HepG2 (cell line): ENCODE measurements around the gene IL17C. TPM values are rescaled to one million over a fixed set of nuclear protein-coding genes. Genes with fewer than 3 reads are reported as not detected.

Experiments used
- GRHL1 ChIP-seq: sonication (generic); formaldehyde crosslinking; conservative IDR thresholded peaks from 2 replicates; pipeline ENCODE4 v1.8.0; 2022; ENCODE audit warnings: missing genetic modification reagents
- HNF1A ChIP-seq, 2 experiments: sonication (generic) in 1 of 2; formaldehyde crosslinking in 1 of 2; IDR thresholded peaks; 2 replicates each; pipeline versions ENCODE4 v1.4.0 to v1.6.1; 2016 to 2020; ENCODE audit warnings: borderline replicate concordance in 1 of 2, low read depth in 1 of 2, mild to moderate bottlenecking in 1 of 2, missing genetic modification reagents in 1 of 2
- IKZF1 ChIP-seq: fragments of 450-650 bp; IDR thresholded peaks from 2 replicates; pipeline ENCODE4 v1.7.1; 2016
- KAT8 ChIP-seq: IDR thresholded peaks from 2 replicates; pipeline ENCODE4 v1.6.1; 2016; ENCODE audit warnings: missing genetic modification reagents, missing compliant biosample characterization
- NONO ChIP-seq, 2 experiments: fragments of 450-650 bp in 1 of 2; sonication (generic) in 1 of 2; formaldehyde crosslinking in 1 of 2; IDR thresholded peaks in 1 of 2; conservative IDR thresholded peaks in 1 of 2; 2 replicates each; pipeline versions ENCODE4 v1.6.1 to v1.8.0; 2017 to 2022; ENCODE audit warnings: mild to moderate bottlenecking in 1 of 2, missing genetic modification reagents in 1 of 2, moderate library complexity in 1 of 2
- NR2F1 ChIP-seq, 2 experiments: fragments of 450-650 bp in 1 of 2; formaldehyde crosslinking in 1 of 2; IDR thresholded peaks; 2 replicates each; pipeline versions ENCODE4 v1.5.0 to v1.6.1; 2016 to 2020; ENCODE audit warnings: mild to moderate bottlenecking in 1 of 2, missing compliant biosample characterization in 1 of 2, missing genetic modification reagents in 1 of 2, moderate library complexity in 1 of 2
- TOE1 ChIP-seq: sonication (generic); formaldehyde crosslinking; IDR thresholded peaks from 2 replicates; pipeline ENCODE4 v1.4.0; 2020; ENCODE audit warnings: mild to moderate bottlenecking, missing genetic modification reagents
- ZBTB49 ChIP-seq: sonication (generic); formaldehyde crosslinking; IDR thresholded peaks from 2 replicates; pipeline ENCODE4 v1.4.0; 2020; ENCODE audit warnings: missing genetic modification reagents, borderline replicate concordance
- ZC3H4 ChIP-seq: sonication (generic); formaldehyde crosslinking; IDR thresholded peaks from 2 replicates; pipeline ENCODE4 v1.4.0; 2020; ENCODE audit warnings: missing genetic modification reagents, borderline replicate concordance
- ZNF251 ChIP-seq: sonication (generic); formaldehyde crosslinking; IDR thresholded peaks from 2 replicates; pipeline ENCODE4 v1.9.0; 2021; ENCODE audit warnings: mild to moderate bottlenecking, missing genetic modification reagents
- ZNF543 ChIP-seq: sonication (generic); formaldehyde crosslinking; IDR thresholded peaks from 2 replicates; pipeline ENCODE4 v1.4.0; 2020; ENCODE audit warnings: mild to moderate bottlenecking, missing genetic modification reagents
- ZNF552 ChIP-seq: sonication (generic); formaldehyde crosslinking; IDR thresholded peaks from 2 replicates; pipeline ENCODE4 v1.9.0; 2022; ENCODE audit warnings: missing genetic modification reagents, mild to moderate bottlenecking, borderline replicate concordance
- ZNF605 ChIP-seq: sonication (generic); formaldehyde crosslinking; IDR thresholded peaks from 2 replicates; pipeline ENCODE4 v1.8.0; 2022; ENCODE audit warnings: mild to moderate bottlenecking, missing genetic modification reagents
- ZNF724P ChIP-seq: sonication (generic); formaldehyde crosslinking; IDR thresholded peaks from 2 replicates; pipeline ENCODE4 v1.8.0; 2022; ENCODE audit warnings: missing genetic modification reagents, borderline replicate concordance
- ZSCAN12 ChIP-seq: sonication (generic); formaldehyde crosslinking; IDR thresholded peaks from 2 replicates; pipeline ENCODE4 v1.9.0; 2021; ENCODE audit warnings: mild to moderate bottlenecking, missing genetic modification reagents
- polyA plus RNA-seq, 8 experiments: library from polyadenylated mRNA; depleted of rRNA in 3 of 8; stranded (reverse) in 7 of 8; unstranded in 1 of 8; fragments of >200 nt; fragmentation: Illumina TruSeq in 4 of 8; extraction: Trizol in 4 of 8; gene quantifications; 2 replicates each; pipeline versions ENCODE4 v1.2.1 to v1.2.3, GENCODE V29; 2011 to 2016; ENCODE audit warnings: low read depth in 4 of 8, missing spikeins in 1 of 8, mixed read lengths in 1 of 8; ENCODE audit not compliant: insufficient read depth in 1 of 8
- total RNA-seq, 5 experiments: library from RNA; depleted of rRNA; stranded (reverse); fragments of >200 nt; fragmentation: Illumina TruSeq; extraction: Trizol; gene quantifications; 2 replicates each; pipeline ENCODE4 v1.2.3, GENCODE V29; 2016; ENCODE audit warnings: low read depth in 1 of 5

IL17C gene
- total and polyA plus RNA-seq, 2 of the 13 experiments (the other 11 are each of a cell fraction or from before 2014, with no cell fraction given) = not detected

GRCh38 chr16:88650749-88651275 is 12.4 kb downstream of the IL17C start, which contains the start of gene CYBA (continued):
- no peak for TF ChIP-seq NONO (IDR thresholded peaks at IDR 0.05)
- no peak; the same call in 1 of the 2 replicates for TF ChIP-seq NONO (CRISPR knock-in tag; conservative IDR thresholded peaks at IDR 0.05)
- TF ChIP-seq ZSCAN12 (CRISPR knock-in tag) = 0 out of 2 replicates have a peak, but pooled peaks have one; percentile 49
- TF ChIP-seq TOE1 (CRISPR knock-in tag) = no peak
- TF ChIP-seq ZNF605 (CRISPR knock-in tag) = peak; percentile 75
- no peak for TF ChIP-seq GRHL1
- no peak for TF ChIP-seq ZBTB49 (CRISPR knock-in tag)
- no peak for TF ChIP-seq KAT8 (CRISPR knock-in tag)
- no peak for TF ChIP-seq ZNF251
- 0 out of 2 replicates have a peak, but pooled peaks have one; percentile 57 for TF ChIP-seq ZNF724P
- no peak for TF ChIP-seq ZC3H4 (CRISPR knock-in tag)
- TF ChIP-seq IKZF1 = no peak
- peak; percentile 10; the same call in 1 of the 2 replicates for TF ChIP-seq ZNF552
- no peak; a peak in 1 of 4 replicates for TF ChIP-seq NR2F1 (CRISPR knock-in tag; IDR thresholded peaks at IDR 0.05)
- no peak for TF ChIP-seq HNF1A (IDR thresholded peaks at IDR 0.05; ENCODE audit: low read depth)
- TF ChIP-seq HNF1A (CRISPR knock-in tag; IDR thresholded peaks at IDR 0.05; ENCODE audit: borderline replicate concordance) = no peak
- TF ChIP-seq ZNF543 (CRISPR knock-in tag) = no peak
